CD8-positive, alpha-beta memory T cell (primary cell): ENCODE results near the gene GLDN. TPM values are rescaled to one million over a fixed set of nuclear protein-coding genes. Genes with fewer than 3 reads are reported as not detected.

Source experiments
- CTCF ChIA-PET: fragments of 350-600 bp; sonication (Branson Sonifier 250); formaldehyde crosslinking; loops from one replicate; lab custom pipeline; 2021; ENCODE audit warnings: antibody characterized with exemption; lab: Charles Lee
- POLR2A ChIA-PET: fragments of 350-600 bp; sonication (Branson Sonifier 250); formaldehyde crosslinking; loops from one replicate; lab custom pipeline; 2021; ENCODE audit warnings: antibody characterized with exemption; lab: Charles Lee
- DNase-seq, 5 donors: peaks; one replicate each; pipeline versions ENCODE4 v3.0.0 to v3.0.0-alpha.2; 2020 to 2022; ENCODE audit warnings: mixed read lengths in 1 of 5
- H3K27ac ChIP-seq: one replicate; pipeline ENCODE4 v1.7.0; 2013; ENCODE audit warnings: low read depth, mild to moderate bottlenecking, low read length, moderate library complexity
- H3K27me3 ChIP-seq: 2 replicates; pipeline ENCODE4 v1.7.0; 2013; ENCODE audit warnings: low read length, mild to moderate bottlenecking; ENCODE audit not compliant: insufficient read depth, poor library complexity, severe bottlenecking
- H3K36me3 ChIP-seq: 2 replicates; pipeline ENCODE4 v1.7.0; 2013; ENCODE audit warnings: mild to moderate bottlenecking, low read length, moderate library complexity; ENCODE audit not compliant: insufficient read depth
- H3K4me1 ChIP-seq: 2 replicates; pipeline ENCODE4 v1.7.0; 2013; ENCODE audit warnings: mild to moderate bottlenecking, low read length, moderate library complexity; ENCODE audit not compliant: insufficient read depth
- H3K4me3 ChIP-seq: 2 replicates; pipeline ENCODE4 v1.7.0; 2013; ENCODE audit warnings: mild to moderate bottlenecking, low read length
- H3K9me3 ChIP-seq: 2 replicates; pipeline ENCODE4 v1.7.0; 2013; ENCODE audit warnings: mild to moderate bottlenecking, low read length
- H3K27ac Mint-ChIP-seq, 8 donors: one replicate each; pipeline ENCODE4 v1.8.0; 2020 to 2021; ENCODE audit warnings: mixed read lengths in 8 of 8, mild to moderate bottlenecking in 6 of 8, inconsistent platforms in 3 of 8, moderate library complexity in 3 of 8
- H3K27me3 Mint-ChIP-seq, 2 donors: one replicate each; pipeline ENCODE4 v1.8.0; 2020 to 2021; ENCODE audit warnings: mixed read lengths in 2 of 2, mild to moderate bottlenecking in 1 of 2, moderate library complexity in 1 of 2
- H3K36me3 Mint-ChIP-seq, 3 donors: one replicate each; pipeline ENCODE4 v1.8.0; 2020 to 2021; ENCODE audit warnings: mixed read lengths in 3 of 3, inconsistent platforms in 1 of 3, mild to moderate bottlenecking in 1 of 3
- H3K4me1 Mint-ChIP-seq, 3 donors: one replicate each; pipeline ENCODE4 v1.8.0; 2020 to 2021; ENCODE audit warnings: mixed read lengths in 3 of 3, inconsistent platforms in 1 of 3, mild to moderate bottlenecking in 1 of 3
- H3K4me3 Mint-ChIP-seq, 7 donors: one replicate each; pipeline ENCODE4 v1.8.0; 2020 to 2021; ENCODE audit warnings: mixed read lengths in 7 of 7, mild to moderate bottlenecking in 6 of 7, moderate library complexity in 4 of 7, inconsistent platforms in 2 of 7
- H3K9me3 Mint-ChIP-seq, 5 donors: one replicate each; pipeline ENCODE4 v1.8.0; 2020 to 2022; ENCODE audit warnings: mixed read lengths in 5 of 5, mild to moderate bottlenecking in 3 of 5, moderate library complexity in 2 of 5, inconsistent platforms in 1 of 5
- polyA plus RNA-seq: library from polyadenylated mRNA; unstranded; fragments of 300-500 nt; fragmentation: Illumina TruSeq; gene quantifications from one replicate; pipeline ENCODE4 v1.2.3, GENCODE V29; 2021
- total RNA-seq, 2 experiments: library from RNA; stranded (reverse); gene quantifications; one replicate each; pipeline ENCODE4 v1.2.3, GENCODE V29; 2021

GLDN gene
- total and polyA plus RNA-seq, 3 experiments from 2014 or later = not detected

GRCh38 chr15:51328926-51329325 lies 12.5 kb upstream of the GLDN start:
- no peaks in the 10 kb centered on the region for H3K9me3 Mint-ChIP-seq
- Histone ChIP-seq H3K27ac (no peak overlapping the region), H3K9me3 (no peaks in the 10 kb centered on the region), H3K4me3 (no peak overlapping the region), H3K36me3 (no peaks in the 10 kb centered on the region), H3K27me3 (no peaks in the 10 kb centered on the region), H3K4me1 (no peaks in the 10 kb centered on the region)
- H3K27me3 Mint-ChIP-seq = peaks cover 0 to 2% of the 10 kb centered on the region in 2 donors
- no peaks in the 10 kb centered on the region for H3K36me3 Mint-ChIP-seq
- ChIA-PET CTCF (no interaction called here), POLR2A (no interaction called here)
- DNase-seq = no peak
- no peak overlapping the region for H3K4me3 Mint-ChIP-seq
- H3K4me1 Mint-ChIP-seq = no peaks in the 10 kb centered on the region
- H3K27ac Mint-ChIP-seq = no peak overlapping the region

- Mint-ChIP-seq H3K4me3 (no peak overlapping the region), H3K27ac (no peak overlapping the region), H3K4me1 (no peaks in the 10 kb centered on the region), H3K27me3 (peaks cover 0 to 1% of the 10 kb centered on the region in 2 donors), H3K36me3 (no peaks in the 10 kb centered on the region), H3K9me3 (no peaks in the 10 kb centered on the region)
- CTCF ChIA-PET = no interaction called here
- H3K36me3 ChIP-seq = no peaks in the 10 kb centered on the region
- no peaks in the 10 kb centered on the region for H3K9me3 ChIP-seq
- POLR2A ChIA-PET = no interaction called here
- DNase-seq = no peak
- H3K4me3 ChIP-seq = no peak overlapping the region
- H3K27ac ChIP-seq = no peak overlapping the region
- no peaks in the 10 kb centered on the region for H3K4me1 ChIP-seq
- no peaks in the 10 kb centered on the region for H3K27me3 ChIP-seq
These were observed 10.3 kb upstream of the GLDN start for GRCh38 chr15:51331141-51331540.

GRCh38 chr15:51332206-51333147 lies 9.0 kb upstream of the GLDN start:
- CTCF ChIA-PET = no interaction called here

GRCh38 chr15:51333571-51333970 lies 7.9 kb upstream of the GLDN start:
- CTCF ChIA-PET = no interaction called here
- POLR2A ChIA-PET = no interaction called here
- Histone ChIP-seq H3K4me1 (no peaks in the 10 kb centered on the region), H3K27ac (no peak overlapping the region), H3K4me3 (no peak overlapping the region), H3K9me3 (no peaks in the 10 kb centered on the region), H3K36me3 (no peaks in the 10 kb centered on the region), H3K27me3 (no peaks in the 10 kb centered on the region)
- Mint-ChIP-seq H3K9me3 (no peaks in the 10 kb centered on the region), H3K36me3 (no peaks in the 10 kb centered on the region), H3K4me1 (no peaks in the 10 kb centered on the region), H3K27ac (no peak overlapping the region), H3K4me3 (no peak overlapping the region), H3K27me3 (peaks cover 0 to 4% of the 10 kb centered on the region in 2 donors)
- no peak for DNase-seq

More at GRCh38 chr15:51332206-51333147, 9.0 kb upstream of the GLDN start:
- Histone ChIP-seq H3K36me3 (no peaks in the 10 kb centered on the region), H3K9me3 (no peaks in the 10 kb centered on the region), H3K27me3 (no peaks in the 10 kb centered on the region), H3K4me1 (no peaks in the 10 kb centered on the region), H3K4me3 (no peak overlapping the region), H3K27ac (no peak overlapping the region)
- no peak for DNase-seq
- H3K4me1 Mint-ChIP-seq = no peaks in the 10 kb centered on the region
- no peaks in the 10 kb centered on the region for H3K36me3 Mint-ChIP-seq
- peaks cover 0 to 3% of the 10 kb centered on the region in 2 donors for H3K27me3 Mint-ChIP-seq
- POLR2A ChIA-PET = no interaction called here
- no peaks in the 10 kb centered on the region for H3K9me3 Mint-ChIP-seq
- H3K27ac Mint-ChIP-seq = no peak overlapping the region
- no peak overlapping the region for H3K4me3 Mint-ChIP-seq

- Histone ChIP-seq H3K27ac (no peak overlapping the region), H3K9me3 (no peaks in the 10 kb centered on the region), H3K4me3 (no peak overlapping the region), H3K36me3 (no peaks in the 10 kb centered on the region), H3K4me1 (no peaks in the 10 kb centered on the region), H3K27me3 (no peaks in the 10 kb centered on the region)
- no peaks in the 10 kb centered on the region for H3K4me1 Mint-ChIP-seq
- ChIA-PET POLR2A (no interaction called here), CTCF (no interaction called here)
- no peak overlapping the region for H3K4me3 Mint-ChIP-seq
- no peaks in the 10 kb centered on the region for H3K9me3 Mint-ChIP-seq
- no peaks in the 10 kb centered on the region for H3K36me3 Mint-ChIP-seq
- H3K27ac Mint-ChIP-seq = no peak overlapping the region
- peaks cover 0 to 5% of the 10 kb centered on the region in 2 donors for H3K27me3 Mint-ChIP-seq
- no peak for DNase-seq
These were observed 7.4 kb upstream of the GLDN start for GRCh38 chr15:51334011-51334451.

- no peak overlapping the region for H3K4me3 ChIP-seq
- CTCF ChIA-PET = no interaction called here
- POLR2A ChIA-PET = no interaction called here
These were observed 6.4 kb upstream of the GLDN start for GRCh38 chr15:51335087-51335486.

GRCh38 chr15:51335538-51336410 lies 5.7 kb upstream of the GLDN start:
- CTCF ChIA-PET = no interaction called here
- POLR2A ChIA-PET = no interaction called here
- H3K27me3 Mint-ChIP-seq = peaks cover 7 to 20% of the 10 kb centered on the region in 2 donors
- no peaks in the 10 kb centered on the region for H3K36me3 Mint-ChIP-seq
- no peaks in the 10 kb centered on the region for H3K4me1 Mint-ChIP-seq
- H3K4me3 ChIP-seq = no peak overlapping the region
- no peaks in the 10 kb centered on the region for H3K27me3 ChIP-seq
- H3K4me3 Mint-ChIP-seq = no peak overlapping the region
- no peak for DNase-seq
- H3K36me3 ChIP-seq = no peaks in the 10 kb centered on the region
- H3K9me3 ChIP-seq = no peaks in the 10 kb centered on the region
- no peaks in the 10 kb centered on the region for H3K4me1 ChIP-seq
- no peak overlapping the region for H3K27ac ChIP-seq
- H3K27ac Mint-ChIP-seq = peak overlapping the region in 1 of 8 donors; percentile 1
- H3K9me3 Mint-ChIP-seq = peaks cover 0 to 3% (median 0%) of the 10 kb centered on the region in 5 donors

More at GRCh38 chr15:51335087-51335486, 6.4 kb upstream of the GLDN start:
- Histone ChIP-seq H3K27ac (no peak overlapping the region), H3K4me1 (no peaks in the 10 kb centered on the region), H3K9me3 (no peaks in the 10 kb centered on the region), H3K36me3 (no peaks in the 10 kb centered on the region), H3K27me3 (no peaks in the 10 kb centered on the region)
- H3K4me3 Mint-ChIP-seq = no peak overlapping the region
- no peak for DNase-seq
- no peaks in the 10 kb centered on the region for H3K36me3 Mint-ChIP-seq
- H3K27ac Mint-ChIP-seq = no peak overlapping the region
- peaks cover 1 to 15% of the 10 kb centered on the region in 2 donors for H3K27me3 Mint-ChIP-seq
- H3K4me1 Mint-ChIP-seq = no peaks in the 10 kb centered on the region
- H3K9me3 Mint-ChIP-seq = peaks cover 0 to 3% (median 0%) of the 10 kb centered on the region in 5 donors

- H3K27me3 ChIP-seq = no peaks in the 10 kb centered on the region
- Mint-ChIP-seq H3K27ac (no peak within 1 kb of the TSS), H3K27me3 (peaks cover 21 to 24% of the 10 kb centered on the region in 2 donors), H3K4me3 (no peak within 1 kb of the TSS), H3K36me3 (no peaks in the 10 kb centered on the region), H3K9me3 (peaks cover 0 to 3% (median 0%) of the 10 kb centered on the region in 5 donors), H3K4me1 (no peaks in the 10 kb centered on the region)
- no peak for DNase-seq
- no peaks in the 10 kb centered on the region for H3K36me3 ChIP-seq
- no peak within 1 kb of the TSS for H3K4me3 ChIP-seq
- H3K9me3 ChIP-seq = no peaks in the 10 kb centered on the region
- H3K4me1 ChIP-seq = no peaks in the 10 kb centered on the region
- ChIA-PET CTCF (no interaction called here), POLR2A (no interaction called here)
- H3K27ac ChIP-seq = no peak within 1 kb of the TSS
These were observed 3.0 kb upstream of the GLDN start, which contains the start of gene CYP19A1 for GRCh38 chr15:51338496-51338895. Gene CYP19A1, minus strand, starts transcription at chr15:51338596. Its CDS starts 95,684 bp downstream, at chr15:51242912.
